Esophagus muscularis mucosa (tissue), 3 donors: ENCODE data around the gene STXBP6.

Experiments used
- CTCF ChIP-seq, 3 experiments: fragments of 200-600 bp in 2 of 3; fragments of 450-650 bp in 1 of 3; sonication (generic) in 2 of 3; IDR thresholded peaks; one replicate each; pipeline ENCODE4 v1.5.1; 2017 to 2019; ENCODE audit warnings: antibody characterized with exemption in 3 of 3, mild to moderate bottlenecking in 2 of 3, moderate library complexity in 1 of 3
- POLR2A ChIP-seq: fragments of 450-650 bp; IDR thresholded peaks from one replicate; pipeline ENCODE4 v1.6.1; 2017; ENCODE audit warnings: antibody characterized with exemption, moderate library complexity, mild to moderate bottlenecking, low read depth
- POLR2AphosphoS5 ChIP-seq, 2 donors: sonication (generic); formaldehyde crosslinking; IDR thresholded peaks; one replicate each; pipeline ENCODE4 v1.6.1; 2017; ENCODE audit warnings: antibody characterized with exemption in 2 of 2

GRCh38 chr14:24870949-24871701 lies 178.8 kb downstream of the STXBP6 start:
- no peak for TF ChIP-seq CTCF (IDR thresholded peaks at IDR 0.05)
- no peak for TF ChIP-seq POLR2A
- no peak for TF ChIP-seq POLR2AphosphoS5 (IDR thresholded peaks at IDR 0.05)
